RWPE1 (cell line): ENCODE measurements around the gene MTR.

Source experiments
- CTCF ChIA-PET: fragments of 350-600 bp; sonication (Branson Sonifier 250); formaldehyde crosslinking; extraction: SDS; loops from one replicate; lab custom pipeline; 2021; lab: Yijun Ruan, JAX
- POLR2A ChIA-PET: fragments of 400-600 bp; formaldehyde crosslinking; extraction: SDS; loops from one replicate; lab custom pipeline; 2020; ENCODE audit warnings: antibody characterized with exemption; ENCODE audit not compliant: low non-redundant PET; lab: Yijun Ruan, JAX
- DNase-seq: peaks from one replicate; pipeline ENCODE4 v3.0.0; 2012; ENCODE audit warnings: low spot score
- H3K27ac ChIP-seq: fragments of 450-650 bp; 2 replicates; pipeline ENCODE4 v1.5.1; 2017
- TF ChIP-seq, protein P1 (sequence below): fragments of 450-650 bp; conservative IDR thresholded peaks from 2 replicates; pipeline ENCODE4 v1.5.1; 2017; ENCODE audit warnings: low read depth, mild to moderate bottlenecking

The MTR gene

GRCh38 chr1:236890152-236891056, 95.3 kb downstream of the MTR start:
- no peak overlapping the region for H3K27ac ChIP-seq
- TF ChIP-seq, protein P1, sequence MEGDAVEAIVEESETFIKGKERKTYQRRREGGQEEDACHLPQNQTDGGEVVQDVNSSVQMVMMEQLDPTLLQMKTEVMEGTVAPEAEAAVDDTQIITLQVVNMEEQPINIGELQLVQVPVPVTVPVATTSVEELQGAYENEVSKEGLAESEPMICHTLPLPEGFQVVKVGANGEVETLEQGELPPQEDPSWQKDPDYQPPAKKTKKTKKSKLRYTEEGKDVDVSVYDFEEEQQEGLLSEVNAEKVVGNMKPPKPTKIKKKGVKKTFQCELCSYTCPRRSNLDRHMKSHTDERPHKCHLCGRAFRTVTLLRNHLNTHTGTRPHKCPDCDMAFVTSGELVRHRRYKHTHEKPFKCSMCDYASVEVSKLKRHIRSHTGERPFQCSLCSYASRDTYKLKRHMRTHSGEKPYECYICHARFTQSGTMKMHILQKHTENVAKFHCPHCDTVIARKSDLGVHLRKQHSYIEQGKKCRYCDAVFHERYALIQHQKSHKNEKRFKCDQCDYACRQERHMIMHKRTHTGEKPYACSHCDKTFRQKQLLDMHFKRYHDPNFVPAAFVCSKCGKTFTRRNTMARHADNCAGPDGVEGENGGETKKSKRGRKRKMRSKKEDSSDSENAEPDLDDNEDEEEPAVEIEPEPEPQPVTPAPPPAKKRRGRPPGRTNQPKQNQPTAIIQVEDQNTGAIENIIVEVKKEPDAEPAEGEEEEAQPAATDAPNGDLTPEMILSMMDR, result no peak
- POLR2A ChIA-PET, result no interaction called here
- CTCF ChIA-PET, result interaction anchor here (0.7 kb wide), 1 partner anchor 11 kb away, joined by 3 read pairs; no protein-coding TSS in a partner anchor
- no peak for DNase-seq

DNA sequence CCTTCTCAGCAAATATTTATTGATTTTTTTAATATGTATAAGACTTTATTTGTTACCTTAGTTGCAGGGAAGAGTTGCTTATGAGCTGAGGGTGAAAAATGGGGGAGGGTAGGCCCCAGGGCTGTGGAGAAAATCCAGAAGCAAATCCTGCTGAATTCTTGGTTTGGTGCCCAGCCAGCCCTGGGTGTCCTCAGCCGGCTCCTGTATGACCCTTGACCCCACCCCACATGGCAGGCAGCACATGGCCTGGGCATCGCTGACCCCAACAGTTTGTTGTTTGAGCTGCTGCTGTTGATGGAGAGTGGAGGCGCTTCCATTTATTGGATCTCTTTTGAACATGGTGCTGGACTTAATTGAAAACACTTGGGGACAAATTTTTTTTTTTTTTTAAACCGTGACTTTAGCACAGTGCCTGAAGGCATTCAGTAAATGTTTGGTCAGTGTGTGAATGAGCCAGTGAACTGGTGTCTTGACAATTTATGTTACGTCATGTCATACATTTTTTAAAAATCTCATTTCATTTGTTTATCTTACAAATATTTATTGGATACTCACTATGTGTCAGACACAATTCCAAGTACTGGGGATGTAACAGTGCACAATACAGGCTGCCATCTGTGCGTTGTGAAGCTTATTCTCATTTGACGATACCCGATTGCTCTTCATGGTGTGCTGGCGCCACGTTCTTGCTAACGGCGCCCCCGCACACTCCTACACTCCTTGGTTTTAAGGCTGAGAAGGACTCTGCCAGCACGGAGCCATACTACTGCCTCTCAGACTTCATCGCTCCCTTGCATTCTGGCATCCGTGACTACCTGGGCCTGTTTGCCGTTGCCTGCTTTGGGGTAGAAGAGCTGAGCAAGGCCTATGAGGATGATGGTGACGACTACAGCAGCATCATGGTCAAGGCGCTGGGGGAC, 98.8 kb downstream of the MTR start:
- ChIA-PET POLR2A (no interaction called here), CTCF (no interaction called here)
- TF ChIP-seq, protein P1, result no peak
- no peak overlapping the region for H3K27ac ChIP-seq
- DNase-seq, result no peak

- ChIA-PET POLR2A (no interaction called here), CTCF (interaction anchor here (0.6 kb wide), 2 partner anchors 223 to 327 kb away, joined by 3 to 8 read pairs; no protein-coding TSS in a partner anchor)
- TF ChIP-seq, protein P1, result no peak
- H3K27ac ChIP-seq, result no peak overlapping the region
- no peak for DNase-seq
These were observed 100.7 kb downstream of the MTR start for GRCh38 chr1:236895665-236896387.

DNA sequence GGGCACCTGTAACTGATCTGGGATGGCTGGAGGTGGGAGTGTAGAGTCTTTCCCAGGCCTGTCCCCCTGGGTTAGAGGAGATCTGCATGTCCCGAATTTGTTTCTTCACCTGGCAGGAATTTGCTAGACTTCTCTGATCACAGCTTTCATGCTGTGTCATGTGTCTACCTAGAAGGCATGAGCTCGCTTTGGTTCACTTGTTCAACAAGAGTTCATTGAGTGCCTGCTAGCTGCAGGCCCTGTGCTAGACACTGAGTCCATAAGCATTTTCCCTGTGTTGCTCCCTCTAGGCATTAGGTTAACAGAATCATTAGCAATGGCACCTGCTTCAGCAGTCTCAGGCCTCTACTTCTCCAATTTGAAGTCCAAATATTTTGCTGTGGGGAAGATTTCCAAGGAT, 101.6 kb downstream of the MTR start:
- no peak overlapping the region for H3K27ac ChIP-seq
- POLR2A ChIA-PET, result no interaction called here
- DNase-seq, result no peak
- CTCF ChIA-PET, result no interaction called here
- TF ChIP-seq, protein P1, result no peak

DNA sequence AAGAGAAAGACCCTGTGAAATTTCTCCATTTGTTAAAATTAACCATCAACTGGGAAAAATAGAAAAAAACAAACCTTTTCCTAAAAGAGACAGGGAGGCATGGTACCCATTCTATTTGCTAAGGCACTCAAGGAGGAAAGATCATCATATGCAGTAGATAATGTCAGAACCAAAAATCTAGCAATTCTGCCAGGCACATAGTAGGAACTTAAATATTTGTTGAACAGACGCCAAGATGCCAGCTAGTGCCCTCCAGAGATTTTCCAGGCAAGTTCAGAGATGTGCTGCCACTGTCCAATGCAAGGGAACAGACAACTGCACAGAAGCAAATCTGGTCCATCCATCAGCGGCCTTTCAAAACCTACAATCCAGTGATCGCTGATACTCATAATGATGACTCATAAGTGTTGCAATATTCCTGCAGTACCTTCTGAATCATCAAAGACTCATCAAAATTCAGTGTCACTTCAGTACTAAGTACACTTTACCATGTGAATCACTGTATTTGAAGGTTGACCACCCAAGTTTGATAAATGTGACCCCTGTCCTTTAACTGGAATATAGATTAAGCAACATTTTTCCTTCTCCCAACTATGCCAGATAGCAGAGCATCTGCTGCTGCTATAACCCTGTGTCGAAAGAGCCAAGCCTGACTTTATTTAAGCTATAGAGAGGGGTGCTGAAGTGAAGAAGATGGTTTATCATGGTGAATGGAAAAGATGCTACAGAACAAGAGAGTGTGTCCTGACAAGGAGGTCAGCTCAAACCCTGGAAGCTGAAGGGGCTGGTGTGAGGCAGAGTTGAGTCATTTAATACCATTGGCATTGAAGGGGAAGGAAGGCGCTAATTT, 110.0 kb downstream of the MTR start:
- ChIA-PET POLR2A (no interaction called here), CTCF (no interaction called here)
- TF ChIP-seq, protein P1, result no peak
- DNase-seq, result peak; percentile 87
- H3K27ac ChIP-seq, result no peak overlapping the region
